ENCODE data around the gene FFAR1.

- TF ChIP-seq, protein P1, sequence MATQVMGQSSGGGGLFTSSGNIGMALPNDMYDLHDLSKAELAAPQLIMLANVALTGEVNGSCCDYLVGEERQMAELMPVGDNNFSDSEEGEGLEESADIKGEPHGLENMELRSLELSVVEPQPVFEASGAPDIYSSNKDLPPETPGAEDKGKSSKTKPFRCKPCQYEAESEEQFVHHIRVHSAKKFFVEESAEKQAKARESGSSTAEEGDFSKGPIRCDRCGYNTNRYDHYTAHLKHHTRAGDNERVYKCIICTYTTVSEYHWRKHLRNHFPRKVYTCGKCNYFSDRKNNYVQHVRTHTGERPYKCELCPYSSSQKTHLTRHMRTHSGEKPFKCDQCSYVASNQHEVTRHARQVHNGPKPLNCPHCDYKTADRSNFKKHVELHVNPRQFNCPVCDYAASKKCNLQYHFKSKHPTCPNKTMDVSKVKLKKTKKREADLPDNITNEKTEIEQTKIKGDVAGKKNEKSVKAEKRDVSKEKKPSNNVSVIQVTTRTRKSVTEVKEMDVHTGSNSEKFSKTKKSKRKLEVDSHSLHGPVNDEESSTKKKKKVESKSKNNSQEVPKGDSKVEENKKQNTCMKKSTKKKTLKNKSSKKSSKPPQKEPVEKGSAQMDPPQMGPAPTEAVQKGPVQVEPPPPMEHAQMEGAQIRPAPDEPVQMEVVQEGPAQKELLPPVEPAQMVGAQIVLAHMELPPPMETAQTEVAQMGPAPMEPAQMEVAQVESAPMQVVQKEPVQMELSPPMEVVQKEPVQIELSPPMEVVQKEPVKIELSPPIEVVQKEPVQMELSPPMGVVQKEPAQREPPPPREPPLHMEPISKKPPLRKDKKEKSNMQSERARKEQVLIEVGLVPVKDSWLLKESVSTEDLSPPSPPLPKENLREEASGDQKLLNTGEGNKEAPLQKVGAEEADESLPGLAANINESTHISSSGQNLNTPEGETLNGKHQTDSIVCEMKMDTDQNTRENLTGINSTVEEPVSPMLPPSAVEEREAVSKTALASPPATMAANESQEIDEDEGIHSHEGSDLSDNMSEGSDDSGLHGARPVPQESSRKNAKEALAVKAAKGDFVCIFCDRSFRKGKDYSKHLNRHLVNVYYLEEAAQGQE (IDR thresholded peaks at IDR 0.05; ENCODE audit: low read depth), result no peak
- no peak for TF ChIP-seq CEBPB (IDR thresholded peaks at IDR 0.05)
- no peak for TF ChIP-seq TAF1 (IDR thresholded peaks at IDR 0.05; ENCODE audit: low read depth)
- no peak for TF ChIP-seq EP300 (IDR thresholded peaks at IDR 0.05; ENCODE audit: borderline replicate concordance)
- TF ChIP-seq NFIC (IDR thresholded peaks at IDR 0.05), result no peak
These were observed 33.6 kb downstream of the FFAR1 start for GRCh38 chr19:35381318-35381717.

Measured in Ishikawa (cell line).